OCI-LY1 (cell line): ENCODE data around the gene FAM117A.

ENCODE experiments used
- H2AFZ ChIP-seq: fragments of 200-600 bp; sonication (generic), shearing (Covaris generic); 2 replicates; pipeline ENCODE4 v1.6.0; 2014; ENCODE audit warnings: antibody characterized with exemption, mild to moderate bottlenecking, low read length
- H3F3A ChIP-seq: fragments of 200-600 bp; sonication (generic), shearing (Covaris generic); 2 replicates; pipeline ENCODE4 v1.6.0; 2014; ENCODE audit warnings: mild to moderate bottlenecking, antibody characterized with exemption, low read length, moderate library complexity; ENCODE audit not compliant: insufficient read depth
- H3K27ac ChIP-seq: fragments of 200-600 bp; sonication (generic); 2 replicates; pipeline ENCODE4 v1.5.1; 2014; ENCODE audit warnings: low read length, mixed run types, mild to moderate bottlenecking, low read depth; ENCODE audit not compliant: poor library complexity, severe bottlenecking
- H3K27me3 ChIP-seq: fragments of 200-600 bp; sonication (generic); 2 replicates; pipeline ENCODE4 v1.6.0; 2014; ENCODE audit warnings: antibody characterized with exemption, mild to moderate bottlenecking, low read length, moderate library complexity; ENCODE audit not compliant: insufficient read depth
- H3K36me3 ChIP-seq: fragments of 200-600 bp; sonication (generic); 2 replicates; pipeline ENCODE4 v1.6.1; 2014; ENCODE audit warnings: mild to moderate bottlenecking, antibody characterized with exemption, low read length, moderate library complexity, mixed read lengths; ENCODE audit not compliant: insufficient read depth
- H3K4me1 ChIP-seq: fragments of 200-600 bp; sonication (generic); 2 replicates; pipeline ENCODE4 v1.5.1; 2014; ENCODE audit warnings: mild to moderate bottlenecking, low read length, moderate library complexity; ENCODE audit not compliant: insufficient read depth, severe bottlenecking
- H3K4me2 ChIP-seq: fragments of 200-600 bp; sonication (generic), shearing (Covaris generic); 2 replicates; pipeline ENCODE4 v1.6.1; 2014; ENCODE audit warnings: low read length
- H3K4me3 ChIP-seq: fragments of 200-600 bp; sonication (generic); 2 replicates; pipeline ENCODE4 v1.5.1; 2014; ENCODE audit warnings: low read length, low read depth, mild to moderate bottlenecking, mixed read lengths; ENCODE audit not compliant: poor library complexity, severe bottlenecking
- H3K79me2 ChIP-seq: fragments of 200-600 bp; shearing (Covaris generic); 2 replicates; pipeline ENCODE4 v1.6.1; 2016; ENCODE audit warnings: mixed run types, low read length, mixed read lengths; ENCODE audit not compliant: insufficient read depth
- H3K9ac ChIP-seq: fragments of 200-600 bp; sonication (generic), shearing (Covaris generic); 2 replicates; pipeline ENCODE4 v1.6.1; 2014; ENCODE audit warnings: mild to moderate bottlenecking, low read length, mixed read lengths
- H3K9me2 ChIP-seq: fragments of 200-600 bp; sonication (generic), shearing (Covaris generic); 2 replicates; pipeline ENCODE4 v1.6.1; 2014; ENCODE audit warnings: low read depth, mild to moderate bottlenecking, low read length, mixed read lengths
- H3K9me3 ChIP-seq: fragments of 200-600 bp; shearing (Covaris generic); 2 replicates; pipeline ENCODE4 v1.6.1; 2014; ENCODE audit warnings: low read length, mixed read lengths
- H4K20me1 ChIP-seq: fragments of 200-600 bp; sonication (generic), shearing (Covaris generic); 2 replicates; pipeline ENCODE4 v1.6.0; 2016; ENCODE audit warnings: mild to moderate bottlenecking, low read length; ENCODE audit not compliant: insufficient read depth
- CTCF ChIP-seq: fragments of 200-600 bp; sonication (generic), shearing (Covaris generic); IDR thresholded peaks from 2 replicates; pipeline ENCODE4 v1.5.1; 2017; ENCODE audit warnings: mild to moderate bottlenecking, antibody characterized with exemption, low read length, moderate library complexity, mixed read lengths
- EZH2 ChIP-seq: fragments of 200-600 bp; sonication (generic), shearing (Covaris generic); IDR thresholded peaks from 2 replicates; pipeline ENCODE4 v1.8.0; 2017; ENCODE audit warnings: borderline replicate concordance, mixed run types, mild to moderate bottlenecking, antibody characterized with exemption, low read length, moderate library complexity, mixed read lengths

The FAM117A gene

DNA sequence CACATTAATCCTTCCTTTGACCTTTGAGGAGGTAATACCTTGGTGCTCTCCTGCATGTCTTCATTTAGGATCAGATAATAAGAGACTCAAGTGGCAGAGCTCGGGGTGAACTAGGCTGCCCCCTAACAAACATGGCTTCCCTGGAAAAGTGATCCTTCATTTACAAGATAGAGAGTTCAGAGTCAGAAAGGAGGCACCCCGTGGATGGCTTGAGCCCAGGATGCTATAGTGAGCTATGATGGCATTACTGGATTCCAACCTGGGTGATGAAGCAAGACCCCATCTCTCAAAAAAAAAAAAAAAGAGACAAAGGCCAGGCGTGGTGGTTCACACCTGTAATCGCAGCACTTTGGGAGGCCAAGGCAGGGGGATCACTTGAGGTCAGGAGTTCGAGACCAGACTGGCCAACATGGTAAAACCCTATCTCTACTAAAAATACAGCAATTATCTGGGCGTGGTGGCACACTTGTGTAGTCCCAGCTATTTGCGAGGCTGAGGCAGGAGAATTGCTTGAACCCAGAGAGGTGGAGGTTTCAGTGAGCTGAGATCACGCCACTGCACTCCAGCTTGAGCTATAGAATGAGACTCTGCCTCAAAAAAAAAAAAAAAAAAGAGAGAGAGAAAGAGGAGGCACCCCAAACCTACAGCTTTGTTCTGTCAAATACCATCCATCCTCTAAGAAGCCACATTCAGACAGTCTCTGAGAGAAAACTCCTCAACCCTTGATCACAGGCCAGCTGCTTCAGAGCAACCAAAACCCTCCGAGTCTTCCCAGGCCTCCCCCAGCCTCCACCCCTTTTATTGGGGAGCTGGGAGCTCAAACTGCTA is 7.4 kb downstream of the FAM117A start:
- no peak overlapping the region for H3K4me3 ChIP-seq
- H4K20me1 ChIP-seq = no peaks in the 10 kb centered on the region
- H3K9me3 ChIP-seq = no peaks in the 10 kb centered on the region
- TF ChIP-seq CTCF (no peak), EZH2 (no peak)
- H3K4me1 ChIP-seq = peaks cover 86% of the 10 kb centered on the region
- H3K27ac ChIP-seq = peak overlapping the region; percentile 65
- no peak overlapping the region for H2AFZ ChIP-seq
- H3K36me3 ChIP-seq = peaks cover 17% of the 10 kb centered on the region; the same call in 1 of the 2 replicates
- H3K9ac ChIP-seq = no peak overlapping the region
- H3K4me2 ChIP-seq = no peak overlapping the region
- no peaks in the 10 kb centered on the region for H3K9me2 ChIP-seq
- H3F3A ChIP-seq = no peaks in the 10 kb centered on the region
- no peaks in the 10 kb centered on the region for H3K27me3 ChIP-seq
- H3K79me2 ChIP-seq = peaks cover 87% of the 10 kb centered on the region

DNA sequence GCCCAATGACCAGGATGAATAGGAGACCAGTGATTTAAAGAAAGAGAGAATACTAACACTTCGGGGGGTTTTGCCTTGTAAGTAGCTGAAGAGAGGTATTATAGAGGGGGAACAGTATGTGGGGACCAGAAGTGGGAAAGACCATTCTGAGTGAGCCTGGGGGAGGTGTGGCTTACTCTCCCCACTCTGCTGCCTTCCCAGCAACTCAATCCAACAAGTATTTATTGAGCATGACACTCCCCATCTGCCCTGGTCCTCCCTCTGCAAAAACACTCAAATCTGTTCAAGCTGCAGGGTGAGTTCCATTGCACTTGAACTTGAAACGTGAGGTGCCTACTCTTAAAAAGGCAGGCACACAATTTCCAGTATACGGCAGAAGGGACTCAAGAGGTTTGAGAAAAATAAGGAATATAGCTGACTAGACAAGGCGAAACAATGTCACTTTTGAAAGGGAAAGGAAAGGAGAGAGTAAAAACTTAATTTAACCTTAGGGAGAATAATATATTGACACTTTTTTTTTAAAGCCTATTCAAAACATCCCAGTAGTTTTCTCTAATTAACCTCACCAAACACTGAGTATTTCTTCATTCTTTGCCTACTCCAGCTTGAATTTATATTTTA is 8.2 kb downstream of the FAM117A start:
- Histone ChIP-seq H3K27ac (peak overlapping the region; percentile 65), H3K9ac (no peak overlapping the region; the same call in 1 of the 2 replicates), H4K20me1 (no peaks in the 10 kb centered on the region), H3K4me1 (peaks cover 80% of the 10 kb centered on the region), H3K36me3 (peaks cover 15% of the 10 kb centered on the region; the same call in 1 of the 2 replicates), H3K79me2 (peaks cover 80% of the 10 kb centered on the region), H3K4me3 (no peak overlapping the region), H3K4me2 (peak overlapping the region; percentile 9; the same call in 1 of the 2 replicates), H3K9me3 (no peaks in the 10 kb centered on the region), H2AFZ (no peak overlapping the region), H3F3A (no peaks in the 10 kb centered on the region), H3K27me3 (no peaks in the 10 kb centered on the region), H3K9me2 (no peaks in the 10 kb centered on the region)
- TF ChIP-seq EZH2 (no peak), CTCF (no peak)

DNA sequence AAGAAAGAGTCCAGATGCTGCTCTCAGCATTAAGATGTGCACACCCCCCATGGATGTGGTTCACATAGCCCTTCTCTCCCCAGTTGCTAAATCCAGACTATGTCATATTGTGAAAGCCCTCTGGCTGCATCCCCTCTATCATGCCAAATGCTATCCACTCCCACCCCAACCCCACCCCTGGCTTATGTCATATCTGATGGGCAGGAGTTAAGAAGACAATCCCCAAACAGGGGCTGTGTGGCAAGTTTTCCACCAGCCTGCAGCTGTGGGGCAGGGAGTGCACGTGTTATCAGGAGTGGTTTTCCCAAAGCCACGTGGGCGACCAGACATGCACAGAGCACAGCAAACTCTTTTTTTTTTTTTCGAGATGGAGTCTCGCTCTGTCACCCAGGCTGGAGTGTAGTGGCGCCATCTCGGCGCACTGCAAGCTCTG is 10.0 kb downstream of the FAM117A start:
- TF ChIP-seq EZH2 (no peak), CTCF (no peak)
- Histone ChIP-seq H3K79me2 (peaks cover 62% of the 10 kb centered on the region), H3F3A (peaks cover 4% of the 10 kb centered on the region; the same call in 1 of the 2 replicates), H3K4me2 (no peak overlapping the region; the same call in 1 of the 2 replicates), H3K9me3 (no peaks in the 10 kb centered on the region), H3K9ac (no peak overlapping the region), H4K20me1 (no peaks in the 10 kb centered on the region), H3K36me3 (peaks cover 17% of the 10 kb centered on the region; the same call in 1 of the 2 replicates), H3K9me2 (no peaks in the 10 kb centered on the region), H3K27me3 (no peaks in the 10 kb centered on the region), H2AFZ (no peak overlapping the region), H3K4me1 (peaks cover 80% of the 10 kb centered on the region), H3K4me3 (no peak overlapping the region), H3K27ac (peak overlapping the region; percentile 65)
